ENCODE measurements around the gene STARD3. TPM values are rescaled to one million over a fixed set of nuclear protein-coding genes. Genes with fewer than 3 reads are reported as not detected.
A peak's percentile ranks its signal among the peaks of the same experiment; 100 is the strongest.

Gene STARD3
- total RNA-seq, 1 experiment from 2014 or later, result 75.3 TPM

DNA sequence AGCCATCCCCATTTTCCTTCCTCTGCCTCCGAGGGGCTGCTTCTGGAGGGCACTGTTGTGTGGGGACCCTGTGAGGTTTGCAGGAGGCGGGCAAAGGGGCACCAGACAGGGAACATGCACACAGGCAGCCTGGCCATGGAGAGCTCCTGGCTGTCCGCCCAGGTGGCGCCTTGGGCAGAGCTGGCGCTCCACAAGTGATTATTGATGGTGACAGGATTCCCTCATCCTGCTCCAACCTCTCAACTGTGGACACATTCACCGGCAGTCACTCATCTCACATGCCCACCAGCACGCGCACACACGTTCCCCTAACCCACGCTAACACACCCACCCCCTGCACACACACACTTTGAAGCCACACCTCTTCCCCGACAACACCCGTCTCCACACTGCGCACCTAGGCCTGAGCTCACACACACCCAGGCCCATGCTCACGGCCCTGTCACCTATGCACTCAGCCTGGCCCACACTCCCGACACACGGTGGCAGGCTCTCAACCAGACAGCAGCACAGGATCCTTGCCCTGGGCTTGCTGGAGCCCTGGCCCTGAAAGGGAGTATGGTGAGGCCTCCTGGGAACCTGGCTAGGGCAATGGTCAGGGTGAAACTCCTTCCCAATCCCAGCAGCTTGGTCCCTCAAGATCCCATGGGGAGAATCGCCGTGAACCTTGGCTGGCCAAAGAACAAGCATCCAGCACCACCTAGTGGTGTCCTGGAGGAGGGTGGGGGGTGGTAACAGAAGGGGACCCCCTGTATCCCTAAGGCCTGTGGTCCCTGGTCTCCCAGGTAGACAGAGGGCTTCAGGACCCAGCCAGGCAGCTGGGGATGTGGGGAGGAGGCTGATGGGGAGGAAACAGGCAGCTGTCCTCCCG is 34.9 kb downstream of the STARD3 start:
- Mint-ChIP-seq H3K27ac (no peak overlapping the region; the same call in 1 of the 2 replicates), H3K27me3 (ENCODE audit: low read depth) (peaks cover 34% of the 10 kb centered on the region), H3K9me3 (no peaks in the 10 kb centered on the region), H3K36me3 (no peaks in the 10 kb centered on the region), H3K4me3 (no peak overlapping the region), H3K4me1 (peaks cover 25% of the 10 kb centered on the region)
- ChIA-PET CTCF (interaction anchor here (0.6 to 18.0 kb wide), 38 partner anchors 9 to 221 kb away, joined by 3 to 876 read pairs (median 5); partner anchors contain the start of genes ERBB2, MED1, MIEN1 and PGAP3), POLR2A (interaction anchor here (1.5 kb wide), 1 partner anchor 48 kb away, joined by 4 read pairs; no protein-coding TSS in a partner anchor)
- ATAC-seq (peak; percentile 58), DNase-seq (ENCODE audit: low spot score) (peak; percentile 80)
- TF ChIP-seq KAT7 (CRISPR knock-in tag; IDR thresholded peaks at IDR 0.05; ENCODE audit: borderline replicate concordance) (0 out of 2 replicates have a peak, but pooled peaks have one; percentile 1), ZNF671 (CRISPR knock-in tag; IDR thresholded peaks at IDR 0.05) (no peak), JUN (CRISPR knock-in tag; IDR thresholded peaks at IDR 0.05) (no peak), ESRRA (CRISPR knock-in tag; IDR thresholded peaks at IDR 0.05; ENCODE audit: borderline replicate concordance) (no peak), ZNF512 (CRISPR knock-in tag; IDR thresholded peaks at IDR 0.05; ENCODE audit: borderline replicate concordance) (no peak), MYBL2 (CRISPR knock-in tag; IDR thresholded peaks at IDR 0.05) (no peak), MXD4 (CRISPR knock-in tag; IDR thresholded peaks at IDR 0.05; ENCODE audit: borderline replicate concordance) (no peak), AR (CRISPR knock-in tag; IDR thresholded peaks at IDR 0.05) (no peak), STAT6 (CRISPR knock-in tag; conservative IDR thresholded peaks at IDR 0.05; ENCODE audit: low read depth) (no peak), GABPB1 (CRISPR knock-in tag; IDR thresholded peaks at IDR 0.05) (0 out of 2 replicates have a peak, but pooled peaks have one; percentile 38), ZNF232 (CRISPR knock-in tag; IDR thresholded peaks at IDR 0.05) (no peak), FOXP1 (CRISPR knock-in tag; IDR thresholded peaks at IDR 0.05; ENCODE audit: borderline replicate concordance) (0 out of 2 replicates have a peak, but pooled peaks have one; percentile 56), NFE2L1 (CRISPR knock-in tag; IDR thresholded peaks at IDR 0.05) (no peak), TP53 (CRISPR knock-in tag; IDR thresholded peaks at IDR 0.05) (0 out of 2 replicates have a peak, but pooled peaks have one; percentile 63), RORB (CRISPR knock-in tag; IDR thresholded peaks at IDR 0.05) (no peak), ZNF423 (CRISPR knock-in tag; IDR thresholded peaks at IDR 0.05) (0 out of 2 replicates have a peak, but pooled peaks have one; percentile 35), USF1 (CRISPR knock-in tag; IDR thresholded peaks at IDR 0.05) (no peak), SMAD4 (CRISPR knock-in tag; IDR thresholded peaks at IDR 0.05) (no peak), NR3C1 (CRISPR knock-in tag; conservative IDR thresholded peaks at IDR 0.05; ENCODE audit: low read depth) (no peak), SOX15 (CRISPR knock-in tag; IDR thresholded peaks at IDR 0.05) (no peak)
- TF ChIP-seq, protein P1, sequence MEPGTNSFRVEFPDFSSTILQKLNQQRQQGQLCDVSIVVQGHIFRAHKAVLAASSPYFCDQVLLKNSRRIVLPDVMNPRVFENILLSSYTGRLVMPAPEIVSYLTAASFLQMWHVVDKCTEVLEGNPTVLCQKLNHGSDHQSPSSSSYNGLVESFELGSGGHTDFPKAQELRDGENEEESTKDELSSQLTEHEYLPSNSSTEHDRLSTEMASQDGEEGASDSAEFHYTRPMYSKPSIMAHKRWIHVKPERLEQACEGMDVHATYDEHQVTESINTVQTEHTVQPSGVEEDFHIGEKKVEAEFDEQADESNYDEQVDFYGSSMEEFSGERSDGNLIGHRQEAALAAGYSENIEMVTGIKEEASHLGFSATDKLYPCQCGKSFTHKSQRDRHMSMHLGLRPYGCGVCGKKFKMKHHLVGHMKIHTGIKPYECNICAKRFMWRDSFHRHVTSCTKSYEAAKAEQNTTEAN (CRISPR knock-in tag; IDR thresholded peaks at IDR 0.05), result no peak
- TF ChIP-seq, protein P2, sequence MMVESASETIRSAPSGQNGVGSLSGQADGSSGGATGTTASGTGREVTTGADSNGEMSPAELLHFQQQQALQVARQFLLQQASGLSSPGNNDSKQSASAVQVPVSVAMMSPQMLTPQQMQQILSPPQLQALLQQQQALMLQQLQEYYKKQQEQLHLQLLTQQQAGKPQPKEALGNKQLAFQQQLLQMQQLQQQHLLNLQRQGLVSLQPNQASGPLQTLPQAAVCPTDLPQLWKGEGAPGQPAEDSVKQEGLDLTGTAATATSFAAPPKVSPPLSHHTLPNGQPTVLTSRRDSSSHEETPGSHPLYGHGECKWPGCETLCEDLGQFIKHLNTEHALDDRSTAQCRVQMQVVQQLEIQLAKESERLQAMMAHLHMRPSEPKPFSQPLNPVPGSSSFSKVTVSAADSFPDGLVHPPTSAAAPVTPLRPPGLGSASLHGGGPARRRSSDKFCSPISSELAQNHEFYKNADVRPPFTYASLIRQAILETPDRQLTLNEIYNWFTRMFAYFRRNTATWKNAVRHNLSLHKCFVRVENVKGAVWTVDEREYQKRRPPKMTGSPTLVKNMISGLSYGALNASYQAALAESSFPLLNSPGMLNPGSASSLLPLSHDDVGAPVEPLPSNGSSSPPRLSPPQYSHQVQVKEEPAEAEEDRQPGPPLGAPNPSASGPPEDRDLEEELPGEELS (CRISPR knock-in tag; IDR thresholded peaks at IDR 0.05), result no peak
- TF ChIP-seq, protein P3, sequence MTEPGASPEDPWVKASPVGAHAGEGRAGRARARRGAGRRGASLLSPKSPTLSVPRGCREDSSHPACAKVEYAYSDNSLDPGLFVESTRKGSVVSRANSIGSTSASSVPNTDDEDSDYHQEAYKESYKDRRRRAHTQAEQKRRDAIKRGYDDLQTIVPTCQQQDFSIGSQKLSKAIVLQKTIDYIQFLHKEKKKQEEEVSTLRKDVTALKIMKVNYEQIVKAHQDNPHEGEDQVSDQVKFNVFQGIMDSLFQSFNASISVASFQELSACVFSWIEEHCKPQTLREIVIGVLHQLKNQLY (CRISPR knock-in tag; IDR thresholded peaks at IDR 0.05), result no peak
